Anterior cingulate cortex (tissue), 58 donors: ENCODE measurements around the gene REPIN1.

Source experiments
- DNase-seq, 58 donors: peaks; one replicate each; lab custom pipeline; 2025; lab: John Stamatoyannopoulos, UW

REPIN1 gene

GRCh38 chr7:150335774-150336112 lies 32.9 kb upstream of the REPIN1 start:
- no peak for DNase-seq

- no peak for DNase-seq
Measured at GRCh38 chr7:150336746-150337145, 31.9 kb upstream of the REPIN1 start.

GRCh38 chr7:150337179-150337578 lies 31.4 kb upstream of the REPIN1 start:
- DNase-seq, result no peak

- no peak for DNase-seq
Measured at GRCh38 chr7:150337659-150338081, 31.0 kb upstream of the REPIN1 start.

GRCh38 chr7:150338166-150338829 lies 30.3 kb upstream of the REPIN1 start:
- DNase-seq, result no peak

- DNase-seq, result no peak
Measured at GRCh38 chr7:150339409-150339809, 29.2 kb upstream of the REPIN1 start.

- DNase-seq, result no peak
Measured at GRCh38 chr7:150340024-150340749, 28.4 kb upstream of the REPIN1 start.

GRCh38 chr7:150340875-150341262 lies 27.8 kb upstream of the REPIN1 start:
- DNase-seq, result no peak

GRCh38 chr7:150341263-150342120 lies 27.1 kb upstream of the REPIN1 start, which contains the start of gene RARRES2:
RARRES2 (minus strand) TSS chr7:150341629; CDS start chr7:150340609, 1,020 bp downstream.
- peak in 11 of 58 donors; percentile 12 to 49 (median 24) for DNase-seq

GRCh38 chr7:150342121-150342408 lies 26.6 kb upstream of the REPIN1 start:
- DNase-seq, result no peak

GRCh38 chr7:150343225-150343624 lies 25.4 kb upstream of the REPIN1 start:
- DNase-seq, result no peak

GRCh38 chr7:150344299-150344698 lies 24.3 kb upstream of the REPIN1 start:
- DNase-seq, result no peak

- DNase-seq, result no peak
Measured at GRCh38 chr7:150345012-150345411, 23.6 kb upstream of the REPIN1 start.

- DNase-seq, result no peak
Measured at GRCh38 chr7:150346922-150347321, 21.7 kb upstream of the REPIN1 start.

- no peak for DNase-seq
Measured at GRCh38 chr7:150351587-150352194, 16.9 kb upstream of the REPIN1 start.

GRCh38 chr7:150355666-150356059 lies 13.0 kb upstream of the REPIN1 start:
- DNase-seq, result no peak

- DNase-seq, result no peak
Measured at GRCh38 chr7:150356265-150356897, 12.2 kb upstream of the REPIN1 start.

GRCh38 chr7:150357270-150357669 lies 11.4 kb upstream of the REPIN1 start:
- no peak for DNase-seq

GRCh38 chr7:150357771-150358427 lies 10.7 kb upstream of the REPIN1 start:
- DNase-seq, result no peak

GRCh38 chr7:150358433-150358832 lies 10.2 kb upstream of the REPIN1 start:
- no peak for DNase-seq
